Erythroblast (primary cell): ENCODE data around the gene MAPK10.

Source experiments
- GATA1 ChIP-seq: IDR thresholded peaks from 2 replicates; pipeline ENCODE4 v1.6.1; 2011; ENCODE audit warnings: low read depth, mild to moderate bottlenecking, control low read depth, low read length, moderate library complexity
- POLR2A ChIP-seq: IDR thresholded peaks from 2 replicates; pipeline ENCODE4 v1.6.1; 2011; ENCODE audit warnings: mild to moderate bottlenecking, low read length

GRCh38 chr4:85952528-85952927, 407.3 kb downstream of the MAPK10 start:
- TF ChIP-seq POLR2A = no peak
- TF ChIP-seq GATA1 = no peak
